Stomach (tissue), 9 donors: ENCODE data around the gene ADSS2. TPM values are rescaled to one million over a fixed set of nuclear protein-coding genes. Genes with fewer than 3 reads are reported as not detected.

Experiments used
- DNase-seq, 2 donors: peaks; one replicate each; pipeline versions ENCODE4 v3.0.0 to v3.0.0-alpha.2; 2013 to 2019
- H3K27ac ChIP-seq, 5 donors: fragments of 200-600 bp in 4 of 5; sonication (generic) in 4 of 5; one replicate each; pipeline ENCODE4 v1.5.1; 2013 to 2019; ENCODE audit warnings: mild to moderate bottlenecking in 1 of 5, moderate library complexity in 1 of 5
- H3K27me3 ChIP-seq, 3 donors: fragments of 200-600 bp; sonication (generic); one replicate each; pipeline ENCODE4 v1.5.1; 2017 to 2019; ENCODE audit warnings: mixed run types in 1 of 3
- H3K36me3 ChIP-seq, 4 donors: fragments of 200-600 bp; sonication (generic); 1 replicate in 3 of 4; 2 replicates in 1 of 4; pipeline ENCODE4 v1.5.1; 2016 to 2019
- H3K4me1 ChIP-seq, 4 donors: fragments of 200-600 bp; sonication (generic); one replicate each; pipeline ENCODE4 v1.5.1; 2016 to 2019
- H3K4me3 ChIP-seq, 4 donors: fragments of 200-600 bp; sonication (generic) in 3 of 4; one replicate each; pipeline ENCODE4 v1.5.1; 2016 to 2019; ENCODE audit warnings: mild to moderate bottlenecking in 1 of 4
- H3K9me3 ChIP-seq, 4 donors: fragments of 200-600 bp; sonication (generic); one replicate each; pipeline ENCODE4 v1.5.1; 2016 to 2019
- EP300 ChIP-seq: sonication (generic); formaldehyde crosslinking; IDR thresholded peaks from one replicate; pipeline ENCODE4 v1.6.1; 2017; ENCODE audit warnings: antibody characterized with exemption
- POLR2A ChIP-seq, 4 donors: fragments of 450-650 bp; IDR thresholded peaks; one replicate each; pipeline ENCODE4 v1.6.1; 2016; ENCODE audit warnings: antibody characterized with exemption in 4 of 4, control low read depth in 2 of 4, mild to moderate bottlenecking in 1 of 4, moderate library complexity in 1 of 4
- POLR2AphosphoS5 ChIP-seq, 3 donors: sonication (generic); formaldehyde crosslinking; IDR thresholded peaks; one replicate each; pipeline ENCODE4 v1.6.1; 2016; ENCODE audit warnings: antibody characterized with exemption in 3 of 3
- WGBS, 5 donors: extraction: QIAGEN DNeasy Blood & Tissue Kit in 3 of 5; methylation state at CpG; one replicate each; pipeline versions ENCODE4 v1.1.5 to v1.1.7; 2013 to 2018; 5-methylcytosine and 5-hydroxymethylcytosine counted together
- intact Hi-C: fragments of 100-400 bp; cut with DNase I; formaldehyde crosslinking; loops from one replicate; pipeline ENCODE4 v1.15.1; 2023; ENCODE audit warnings: low total_unique reads
- polyA plus RNA-seq, 3 donors: library from polyadenylated mRNA; stranded (reverse); fragments of 200-250 nt; gene quantifications; one replicate each; pipeline ENCODE4 v1.2.3, GENCODE V29; 2013
- total RNA-seq, 5 donors: library from RNA; depleted of rRNA; stranded (reverse); fragments of >200 nt; gene quantifications; one replicate each; pipeline versions ENCODE4 v1.1.0 to v1.2.3, GENCODE V29; 2014 to 2016
- TF ChIP-seq, protein P1 (sequence below), 7 experiments: fragments of 450-650 bp in 4 of 7; fragments of 200-600 bp in 3 of 7; sonication (generic) in 3 of 7; IDR thresholded peaks; one replicate each; pipeline ENCODE4 v1.5.1; 2016 to 2019; ENCODE audit warnings: antibody characterized with exemption in 7 of 7, control low read depth in 2 of 7, mild to moderate bottlenecking in 1 of 7
- donor health status: healthy with polysubstance abuse.
- donor health status: Bipolar disorder and iron deficiency.
- donor health status: healthy.

ADSS2 gene
- total and polyA plus RNA-seq, 8 donors = 20.1 to 99.3 (median 43.5) TPM

- no peak overlapping the region for H3K4me3 ChIP-seq
- peak in 1 of 2 donors; percentile 21 for DNase-seq
- H3K9me3 ChIP-seq = peaks cover 0 to 5% (median 3%) of the 10 kb centered on the region in 4 donors
- H3K27me3 ChIP-seq = no peaks in the 10 kb centered on the region
- no peak overlapping the region for H3K27ac ChIP-seq
- intact Hi-C loops = no loop called here
- no peaks in the 10 kb centered on the region for H3K4me1 ChIP-seq
- 67 to 93% (median 81%) methylated on average over 4 to 5 of the region's 5 CpGs for WGBS, 5 donors
- peaks cover 0 to under 1% (median 0%) of the 10 kb centered on the region in 4 donors for H3K36me3 ChIP-seq
- TF ChIP-seq, protein P1, sequence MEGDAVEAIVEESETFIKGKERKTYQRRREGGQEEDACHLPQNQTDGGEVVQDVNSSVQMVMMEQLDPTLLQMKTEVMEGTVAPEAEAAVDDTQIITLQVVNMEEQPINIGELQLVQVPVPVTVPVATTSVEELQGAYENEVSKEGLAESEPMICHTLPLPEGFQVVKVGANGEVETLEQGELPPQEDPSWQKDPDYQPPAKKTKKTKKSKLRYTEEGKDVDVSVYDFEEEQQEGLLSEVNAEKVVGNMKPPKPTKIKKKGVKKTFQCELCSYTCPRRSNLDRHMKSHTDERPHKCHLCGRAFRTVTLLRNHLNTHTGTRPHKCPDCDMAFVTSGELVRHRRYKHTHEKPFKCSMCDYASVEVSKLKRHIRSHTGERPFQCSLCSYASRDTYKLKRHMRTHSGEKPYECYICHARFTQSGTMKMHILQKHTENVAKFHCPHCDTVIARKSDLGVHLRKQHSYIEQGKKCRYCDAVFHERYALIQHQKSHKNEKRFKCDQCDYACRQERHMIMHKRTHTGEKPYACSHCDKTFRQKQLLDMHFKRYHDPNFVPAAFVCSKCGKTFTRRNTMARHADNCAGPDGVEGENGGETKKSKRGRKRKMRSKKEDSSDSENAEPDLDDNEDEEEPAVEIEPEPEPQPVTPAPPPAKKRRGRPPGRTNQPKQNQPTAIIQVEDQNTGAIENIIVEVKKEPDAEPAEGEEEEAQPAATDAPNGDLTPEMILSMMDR (IDR thresholded peaks at IDR 0.05) = no peak
- TF ChIP-seq POLR2A (IDR thresholded peaks at IDR 0.05) (no peak), EP300 (no peak), POLR2AphosphoS5 (IDR thresholded peaks at IDR 0.05) (no peak)
Measured at GRCh38 chr1:244395965-244396364, 55.7 kb downstream of the ADSS2 start.

- 86 to 93% (median 89%) methylated on average over 12 to 15 of the region's 15 CpGs for WGBS, 5 donors
- Histone ChIP-seq H3K4me1 (no peaks in the 10 kb centered on the region), H3K4me3 (no peak overlapping the region), H3K36me3 (no peaks in the 10 kb centered on the region), H3K9me3 (no peaks in the 10 kb centered on the region), H3K27ac (no peak overlapping the region), H3K27me3 (no peaks in the 10 kb centered on the region)
- intact Hi-C loops = no loop called here
- TF ChIP-seq EP300 (no peak), POLR2A (IDR thresholded peaks at IDR 0.05) (no peak), POLR2AphosphoS5 (IDR thresholded peaks at IDR 0.05) (no peak)
- TF ChIP-seq, protein P1 (IDR thresholded peaks at IDR 0.05) = no peak
- DNase-seq = no peak
Measured at GRCh38 chr1:244394826-244395765, 56.6 kb downstream of the ADSS2 start.

- no peaks in the 10 kb centered on the region for H3K36me3 ChIP-seq
- intact Hi-C loops = no loop called here
- no peak for TF ChIP-seq POLR2AphosphoS5 (IDR thresholded peaks at IDR 0.05)
- TF ChIP-seq POLR2A (IDR thresholded peaks at IDR 0.05) = no peak
- TF ChIP-seq EP300 = no peak
- TF ChIP-seq, protein P1 (IDR thresholded peaks at IDR 0.05) = no peak
- no peak for DNase-seq
- no peaks in the 10 kb centered on the region for H3K4me1 ChIP-seq
- WGBS, 5 donors = 67 to 88% (median 79%) methylated on average over 3 to 4 of the region's 4 CpGs
- no peaks in the 10 kb centered on the region for H3K27me3 ChIP-seq
- H3K27ac ChIP-seq = no peak overlapping the region
- no peaks in the 10 kb centered on the region for H3K9me3 ChIP-seq
- H3K4me3 ChIP-seq = no peak overlapping the region
Measured at GRCh38 chr1:244394346-244394745, 57.4 kb downstream of the ADSS2 start.

GRCh38 chr1:244393604-244394176 is 58.0 kb downstream of the ADSS2 start:
- TF ChIP-seq POLR2AphosphoS5 (IDR thresholded peaks at IDR 0.05) (no peak), POLR2A (IDR thresholded peaks at IDR 0.05) (no peak), EP300 (no peak)
- TF ChIP-seq, protein P1 (IDR thresholded peaks at IDR 0.05) = no peak
- no peak overlapping the region for H3K4me3 ChIP-seq
- H3K27ac ChIP-seq = no peak overlapping the region
- WGBS, 5 donors = 94 to 98% (median 96%) methylated on average over 14 to 15 of the region's 15 CpGs
- no peaks in the 10 kb centered on the region for H3K36me3 ChIP-seq
- H3K9me3 ChIP-seq = no peaks in the 10 kb centered on the region
- DNase-seq = no peak
- intact Hi-C loops = no loop called here
- no peaks in the 10 kb centered on the region for H3K4me1 ChIP-seq
- H3K27me3 ChIP-seq = no peaks in the 10 kb centered on the region
